NCI-H2196 (cell line): ENCODE measurements around the gene PCDHB7.
"Not testable (repeated sequence)": the region's sequence is repeated elsewhere in the genome, so short reads cannot be mapped to it uniquely, and the experiment has no call there.

ENCODE experiments used
- DNase-seq: peaks from one replicate; lab custom pipeline; 2025; ENCODE audit not compliant: unreplicated experiment; lab: John Stamatoyannopoulos, UW

The PCDHB7 gene

GRCh38 chr5:141172381-141173204 lies at the start of gene PCDHB7:
Gene PCDHB7 (plus strand): TSS chr5:141172644. CDS start chr5:141172836, 192 bp downstream.
- peak; percentile 42 for DNase-seq

- not testable (repeated sequence) for DNase-seq
Measured at GRCh38 chr5:141123396-141124135, 48.9 kb upstream of the PCDHB7 start.

- DNase-seq: no peak
Measured at GRCh38 chr5:141127305-141127704, 45.1 kb upstream of the PCDHB7 start.

GRCh38 chr5:141135030-141135717 lies 37.3 kb upstream of the PCDHB7 start, which contains the start of gene PCDHB5:
Gene PCDHB5 (plus strand): TSS chr5:141135206. CDS start chr5:141135435, 229 bp downstream.
- DNase-seq: no peak

- DNase-seq: no peak
Measured at GRCh38 chr5:141135718-141136266, 36.7 kb upstream of the PCDHB7 start.

- not testable (repeated sequence) for DNase-seq
Measured at GRCh38 chr5:141137346-141137745, 35.1 kb upstream of the PCDHB7 start.

GRCh38 chr5:141149812-141150211 lies 22.6 kb upstream of the PCDHB7 start, which contains the start of gene PCDHB6:
Gene PCDHB6 (plus strand): TSS chr5:141150057. CDS start chr5:141150258, 201 bp downstream.
- DNase-seq: no peak

GRCh38 chr5:141150224-141150992 lies 22.0 kb upstream of the PCDHB7 start:
- no peak for DNase-seq

- no peak for DNase-seq
Measured at GRCh38 chr5:141150993-141151325, 21.5 kb upstream of the PCDHB7 start.

- DNase-seq: not testable (repeated sequence)
Measured at GRCh38 chr5:141151632-141152031, 20.8 kb upstream of the PCDHB7 start.

- DNase-seq: not testable (repeated sequence)
Measured at GRCh38 chr5:141152096-141152495, 20.3 kb upstream of the PCDHB7 start.

GRCh38 chr5:141155540-141156374 lies 16.7 kb upstream of the PCDHB7 start:
- DNase-seq: no peak

- DNase-seq: not testable (repeated sequence)
Measured at GRCh38 chr5:141157356-141157755, 15.1 kb upstream of the PCDHB7 start.

GRCh38 chr5:141157901-141158300 lies 14.5 kb upstream of the PCDHB7 start:
- DNase-seq: not testable (repeated sequence)

- not testable (repeated sequence) for DNase-seq
Measured at GRCh38 chr5:141174291-141175104, 2.1 kb downstream of the PCDHB7 start.

- DNase-seq: no peak
Measured at GRCh38 chr5:141175933-141176332, 3.5 kb downstream of the PCDHB7 start.

- DNase-seq: peak; percentile 52
Measured at GRCh38 chr5:141177577-141178191, 5.2 kb downstream of the PCDHB7 start, which contains the start of gene PCDHB8. Gene PCDHB8 (plus strand): TSS chr5:141177790. CDS start chr5:141178035, 245 bp downstream.

GRCh38 chr5:141179371-141179770 lies 6.9 kb downstream of the PCDHB7 start:
- not testable (repeated sequence) for DNase-seq
